ENCODE data around the gene CYB561D1. TPM values are rescaled to one million over a fixed set of nuclear protein-coding genes. Genes with fewer than 3 reads are reported as not detected.

The CYB561D1 gene
- polyA plus RNA-seq, 1 donor (not counting 4 experiments of a cell fraction or from before 2014, with no cell fraction given) = 4.9 TPM

GRCh38 chr1:109521002-109521951, 27.4 kb downstream of the CYB561D1 start:
- peaks cover 12% of the 10 kb centered on the region for H3K27me3 ChIP-seq (ENCODE audit: control insufficient read depth, extremely low read depth, insufficient read depth, low read length)
- no peaks in the 10 kb centered on the region for H3K9me3 ChIP-seq (ENCODE audit: control insufficient read depth, low read depth, low read length)
- H4K20me1 ChIP-seq (ENCODE audit: control insufficient read depth, extremely low read depth, insufficient read depth, low read length) = no peaks in the 10 kb centered on the region
- peaks cover 7% of the 10 kb centered on the region for H3K4me1 ChIP-seq (ENCODE audit: control insufficient read depth, extremely low read depth, insufficient read depth, low read length)
- H3K4me3 ChIP-seq (ENCODE audit: control insufficient read depth in 2 of 3, extremely low read depth in 1 of 3, insufficient read depth in 2 of 3, low read depth in 1 of 3, low read length in 3 of 3) = no peak overlapping the region
- no peaks in the 10 kb centered on the region for H3K36me3 ChIP-seq (ENCODE audit: control insufficient read depth in 2 of 2, extremely low read depth in 1 of 2, insufficient read depth in 2 of 2, low read length in 2 of 2)
- DNase-seq (ENCODE audit: low read depth, low spot score) (no peak), FAIRE-seq (no peak)
- TF ChIP-seq CTCF (optimal IDR thresholded peaks at IDR 0.05 in 1 of 3, IDR thresholded peaks at IDR 0.05 in 1 of 3, conservative IDR thresholded peaks at IDR 0.05 in 1 of 3; ENCODE audit: extremely low read depth in 1 of 3, insufficient read depth in 2 of 3, low read length in 3 of 3) (no peak), EZH2 (IDR thresholded peaks at IDR 0.05; ENCODE audit: low read length) (no peak)
- no peak overlapping the region for H3K9ac ChIP-seq (ENCODE audit: control insufficient read depth, extremely low read depth, insufficient read depth, low read length)
- H2AFZ ChIP-seq (ENCODE audit: control insufficient read depth, low read length) = no peak overlapping the region
- no peak overlapping the region for H3K4me2 ChIP-seq (ENCODE audit: control insufficient read depth, extremely low read depth, insufficient read depth, low read depth, low read length)
- H3K9me1 ChIP-seq (ENCODE audit: control insufficient read depth, extremely low read depth, insufficient read depth, low read length) = no peaks in the 10 kb centered on the region
- no peaks in the 10 kb centered on the region for H3K79me2 ChIP-seq (ENCODE audit: control insufficient read depth, insufficient read depth, low read length)
- dilution Hi-C loops (cut with MboI; ENCODE audit: extremely low pct_ligation_motif_present, low sequenced_read_pairs) = no loop called here
- no peak overlapping the region for H3K27ac ChIP-seq (ENCODE audit: control insufficient read depth, insufficient read depth, low read length)

- FAIRE-seq = no peak
- no peak for DNase-seq (ENCODE audit: low read depth, low spot score)
- H3K79me2 ChIP-seq (ENCODE audit: control insufficient read depth, insufficient read depth, low read length) = no peaks in the 10 kb centered on the region
- H3K9ac ChIP-seq (ENCODE audit: control insufficient read depth, extremely low read depth, insufficient read depth, low read length) = no peak overlapping the region
- H3K27me3 ChIP-seq (ENCODE audit: control insufficient read depth, extremely low read depth, insufficient read depth, low read length) = peaks cover 12% of the 10 kb centered on the region
- TF ChIP-seq CTCF (optimal IDR thresholded peaks at IDR 0.05 in 1 of 3, IDR thresholded peaks at IDR 0.05 in 1 of 3, conservative IDR thresholded peaks at IDR 0.05 in 1 of 3; ENCODE audit: extremely low read depth in 1 of 3, insufficient read depth in 2 of 3, low read length in 3 of 3) (no peak), EZH2 (IDR thresholded peaks at IDR 0.05; ENCODE audit: low read length) (no peak)
- H3K4me2 ChIP-seq (ENCODE audit: control insufficient read depth, extremely low read depth, insufficient read depth, low read depth, low read length) = no peak overlapping the region
- no peak overlapping the region for H3K4me3 ChIP-seq (ENCODE audit: control insufficient read depth in 2 of 3, extremely low read depth in 1 of 3, insufficient read depth in 2 of 3, low read depth in 1 of 3, low read length in 3 of 3)
- no peaks in the 10 kb centered on the region for H4K20me1 ChIP-seq (ENCODE audit: control insufficient read depth, extremely low read depth, insufficient read depth, low read length)
- no peaks in the 10 kb centered on the region for H3K36me3 ChIP-seq (ENCODE audit: control insufficient read depth in 2 of 2, extremely low read depth in 1 of 2, insufficient read depth in 2 of 2, low read length in 2 of 2)
- no peaks in the 10 kb centered on the region for H3K9me3 ChIP-seq (ENCODE audit: control insufficient read depth, low read depth, low read length)
- no peaks in the 10 kb centered on the region for H3K9me1 ChIP-seq (ENCODE audit: control insufficient read depth, extremely low read depth, insufficient read depth, low read length)
- no peak overlapping the region for H2AFZ ChIP-seq (ENCODE audit: control insufficient read depth, low read length)
- dilution Hi-C loops (cut with MboI; ENCODE audit: extremely low pct_ligation_motif_present, low sequenced_read_pairs) = no loop called here
- H3K27ac ChIP-seq (ENCODE audit: control insufficient read depth, insufficient read depth, low read length) = no peak overlapping the region
- H3K4me1 ChIP-seq (ENCODE audit: control insufficient read depth, extremely low read depth, insufficient read depth, low read length) = peaks cover 4% of the 10 kb centered on the region
These were observed 28.1 kb downstream of the CYB561D1 start for GRCh38 chr1:109522026-109522425.

Measured in keratinocyte (primary cell).